HG02678 (cell line): Measurements from ENCODE around the gene SAFB2.

Source experiments
- ATAC-seq: cut with Tn5 transposase; IDR thresholded peaks from one replicate; pipeline ENCODE4 v1.9.1; 2021; ENCODE audit warnings: mild to moderate bottlenecking, moderate library complexity; ENCODE audit not compliant: unreplicated experiment

Gene SAFB2

DNA sequence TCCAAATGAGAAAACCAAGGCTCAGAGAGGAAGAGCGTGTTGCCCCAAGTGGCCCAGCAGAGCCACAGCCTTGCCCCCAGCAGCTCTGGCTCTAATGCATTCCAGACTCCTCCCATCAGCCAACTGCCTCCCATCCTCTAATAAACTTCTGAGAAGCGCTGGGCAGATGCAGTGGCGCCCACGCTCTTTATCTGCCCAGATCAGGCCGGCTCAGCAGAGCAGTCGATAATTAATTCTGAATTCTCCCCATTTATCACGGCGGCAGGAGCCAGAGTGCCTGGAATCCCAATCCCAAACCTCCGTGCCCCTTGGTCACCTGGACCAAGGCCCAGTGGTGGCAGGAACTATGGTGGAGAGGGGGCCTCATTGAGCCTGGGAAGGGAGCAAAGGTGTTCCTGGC lies 68.7 kb downstream of the SAFB2 start:
- ATAC-seq = no peak

GRCh38 chr19:5547881-5548280 lies 74.7 kb downstream of the SAFB2 start:
- ATAC-seq = no peak

- ATAC-seq = no peak
Observed at GRCh38 chr19:5545984-5546383, 76.6 kb downstream of the SAFB2 start.

DNA sequence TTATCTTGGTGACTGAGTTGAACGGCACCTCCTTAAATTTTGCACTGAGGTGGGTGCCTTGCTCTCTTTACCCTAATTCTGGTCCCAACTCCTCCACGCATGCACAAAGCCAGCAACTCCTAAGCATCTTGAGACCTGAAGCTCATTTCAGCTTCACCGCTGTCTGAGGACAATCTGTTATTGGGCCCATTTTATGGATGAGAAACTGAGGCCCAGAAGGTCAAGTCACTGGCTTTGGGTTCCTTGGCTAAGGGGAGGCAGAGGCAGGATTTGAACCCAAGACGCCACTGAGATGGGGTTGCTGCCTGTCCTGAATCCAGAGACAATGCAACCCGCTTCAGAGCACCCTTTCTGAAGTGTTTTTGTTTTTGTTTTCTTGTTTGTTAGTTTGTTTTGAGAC lies 77.5 kb downstream of the SAFB2 start:
- ATAC-seq = no peak

- no peak for ATAC-seq
Observed at GRCh38 chr19:5542665-5543064, 79.9 kb downstream of the SAFB2 start.

DNA sequence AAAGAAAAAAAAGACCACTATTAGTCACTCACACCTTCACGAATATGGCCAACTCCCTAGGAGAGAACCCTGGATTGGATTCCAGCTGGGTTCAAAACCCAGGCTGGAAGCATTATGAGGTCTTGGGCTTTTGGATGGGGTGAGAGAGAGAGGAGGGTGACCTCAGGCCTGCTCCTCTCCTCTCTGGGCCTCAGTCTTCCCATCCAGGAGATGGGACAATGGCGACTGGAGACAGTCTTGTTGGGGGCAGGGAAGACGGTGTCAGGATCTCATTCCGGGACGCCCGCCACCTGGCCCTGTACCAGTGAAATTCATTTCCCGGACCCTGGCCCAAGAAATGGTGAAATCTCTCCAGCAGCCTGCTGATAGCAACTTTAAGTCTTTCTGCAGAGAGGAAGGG lies 81.1 kb downstream of the SAFB2 start:
- ATAC-seq = no peak

DNA sequence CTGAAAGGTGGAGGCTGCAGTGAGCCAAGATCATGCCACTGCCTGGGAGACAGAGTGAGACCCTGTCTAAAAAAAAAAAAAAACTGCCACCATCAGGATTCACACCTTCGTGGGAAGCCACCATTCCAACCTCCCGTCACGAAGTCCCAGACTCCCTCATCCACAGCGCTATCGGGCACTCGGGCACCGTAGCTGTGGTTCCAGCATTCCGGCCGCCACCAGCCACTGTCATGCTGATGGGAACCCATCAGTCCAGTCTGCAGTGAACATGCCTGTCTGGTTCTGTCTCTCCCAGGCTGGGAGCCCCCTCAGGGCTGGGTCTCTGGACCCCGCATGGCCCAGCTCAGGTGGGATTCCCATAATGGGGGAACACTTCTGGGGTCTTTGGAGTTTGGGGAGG lies 82.4 kb downstream of the SAFB2 start:
- ATAC-seq = no peak

- ATAC-seq = no peak
Observed at GRCh38 chr19:5537870-5538269, 84.7 kb downstream of the SAFB2 start.
